HG02571 (cell line): ENCODE measurements around the gene LDB3.

Source experiments
- ATAC-seq: cut with Tn5 transposase; IDR thresholded peaks from one replicate; pipeline ENCODE4 v1.9.1; 2021; ENCODE audit warnings: mild to moderate bottlenecking, moderate library complexity; ENCODE audit not compliant: unreplicated experiment

LDB3 gene

GRCh38 chr10:86757113-86757972 is 89.0 kb downstream of the LDB3 start:
- ATAC-seq, result peak; percentile 5

DNA sequence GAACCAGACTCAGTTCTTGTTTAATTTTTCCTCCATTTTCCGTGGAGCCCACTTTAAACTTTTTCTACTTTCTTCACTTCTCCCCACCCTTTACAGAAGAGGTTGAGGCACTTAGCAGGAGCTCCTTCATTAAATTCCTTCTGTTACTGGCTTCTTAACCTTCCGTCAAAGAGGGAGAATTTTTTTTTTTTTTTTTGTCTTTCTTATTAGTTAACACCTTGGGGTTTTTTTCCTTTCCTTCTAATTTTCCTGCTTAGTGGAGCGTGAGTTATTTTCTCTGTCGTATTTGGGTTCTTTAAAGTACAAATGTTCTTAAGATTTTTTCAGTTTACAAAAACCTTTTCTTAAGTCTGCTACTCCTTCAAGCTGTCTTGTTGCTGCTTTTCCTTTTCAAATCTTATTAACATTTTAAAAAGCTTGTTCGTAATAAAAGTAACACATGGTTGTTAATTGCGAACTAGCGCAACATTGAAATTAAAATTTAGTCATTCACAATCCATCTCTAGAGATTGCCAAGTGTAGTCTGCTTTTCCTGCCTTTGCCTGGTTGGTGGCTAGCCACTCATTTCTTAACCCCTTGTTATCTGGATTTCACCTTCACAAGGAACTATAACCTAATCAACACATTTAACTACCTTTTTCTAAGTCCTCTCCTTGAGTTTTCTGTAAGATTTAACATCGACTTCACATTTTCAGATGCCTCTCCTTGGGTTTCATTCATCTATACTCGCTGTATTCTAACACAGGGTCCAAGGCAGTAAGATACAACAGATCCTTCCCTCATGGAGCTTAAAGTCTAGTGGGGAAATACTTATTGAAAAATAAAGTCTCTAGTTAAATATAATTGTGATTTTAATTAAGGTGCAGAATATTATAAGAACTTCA is 90.1 kb downstream of the LDB3 start:
- ATAC-seq, result no peak

DNA sequence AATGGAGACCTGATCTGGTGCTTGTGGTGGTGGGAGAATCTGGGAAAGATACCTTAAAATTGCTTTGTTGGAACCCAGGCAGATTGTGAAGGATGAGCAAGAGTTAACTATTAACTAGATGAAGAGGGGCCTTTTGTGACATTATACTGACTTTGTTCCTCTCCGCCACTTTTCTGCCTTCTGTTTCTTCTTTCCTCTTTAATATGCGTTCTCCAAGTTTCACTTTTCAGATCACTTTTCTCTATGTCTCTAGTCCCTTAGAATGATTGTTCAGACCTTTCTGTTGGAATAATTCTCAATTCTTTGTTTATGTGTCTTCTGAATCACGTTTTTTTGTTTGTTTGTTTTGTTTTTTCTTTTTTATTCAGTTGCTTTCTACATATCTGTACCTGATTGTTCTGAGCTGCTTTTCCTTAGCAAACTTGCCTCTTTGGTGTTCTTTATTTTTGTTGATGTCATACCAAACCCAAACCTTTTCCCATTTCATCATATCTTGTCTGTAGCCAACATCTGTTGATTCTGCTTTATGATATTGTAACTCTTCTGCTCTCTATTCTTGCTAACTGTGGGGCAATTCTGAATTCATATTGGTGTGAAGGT is 90.9 kb downstream of the LDB3 start:
- ATAC-seq, result no peak

GRCh38 chr10:86763404-86763803 is 95.1 kb downstream of the LDB3 start:
- ATAC-seq, result no peak

DNA sequence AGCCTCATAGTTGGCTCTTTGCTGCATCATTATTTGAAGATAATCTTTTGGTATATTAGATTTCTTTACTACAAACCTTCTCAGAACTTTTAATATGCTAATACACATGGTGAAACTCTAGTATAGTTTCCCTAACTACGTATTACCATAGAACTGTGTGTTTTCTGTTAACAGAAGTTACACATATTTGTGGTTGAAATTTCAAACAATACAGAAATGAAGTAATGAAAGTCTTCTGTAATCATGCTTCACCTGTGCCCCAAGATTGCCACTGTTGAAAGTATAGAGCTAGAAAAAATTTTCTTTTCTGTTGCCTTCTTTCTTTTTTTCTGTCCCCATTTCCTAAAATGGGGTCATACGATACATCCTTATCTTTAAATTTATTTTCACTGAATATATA is 97.2 kb downstream of the LDB3 start:
- ATAC-seq, result no peak

DNA sequence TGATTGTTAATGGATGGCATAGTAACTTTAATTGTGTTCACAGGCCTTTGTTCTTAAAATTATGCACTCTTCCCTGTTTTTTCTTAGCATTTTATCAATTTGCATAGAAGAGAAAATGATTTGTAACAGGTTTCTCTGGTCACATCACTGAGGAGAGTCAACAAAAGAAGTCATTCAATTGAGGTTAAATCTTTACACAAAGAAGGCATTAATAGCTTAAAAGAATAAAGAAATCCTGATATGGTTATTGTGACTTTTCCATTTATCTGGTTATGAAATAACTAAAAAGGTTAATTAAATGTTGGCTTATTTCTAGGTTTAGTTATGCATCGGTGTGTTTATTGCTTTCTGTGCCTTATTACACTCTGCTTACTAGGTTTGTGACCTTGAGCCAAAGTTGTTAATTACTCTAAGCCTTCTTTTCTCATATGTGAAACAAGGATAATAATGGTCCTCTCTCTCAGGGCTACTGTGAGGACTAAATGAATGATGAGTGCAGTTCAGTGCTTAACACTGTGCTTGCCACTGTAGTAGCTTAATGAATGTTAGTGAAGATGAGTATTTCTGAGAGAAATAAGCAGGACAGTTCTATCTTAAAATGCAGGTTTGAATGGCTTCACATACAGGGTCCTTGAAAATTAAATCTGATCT is 100.2 kb downstream of the LDB3 start:
- no peak for ATAC-seq

DNA sequence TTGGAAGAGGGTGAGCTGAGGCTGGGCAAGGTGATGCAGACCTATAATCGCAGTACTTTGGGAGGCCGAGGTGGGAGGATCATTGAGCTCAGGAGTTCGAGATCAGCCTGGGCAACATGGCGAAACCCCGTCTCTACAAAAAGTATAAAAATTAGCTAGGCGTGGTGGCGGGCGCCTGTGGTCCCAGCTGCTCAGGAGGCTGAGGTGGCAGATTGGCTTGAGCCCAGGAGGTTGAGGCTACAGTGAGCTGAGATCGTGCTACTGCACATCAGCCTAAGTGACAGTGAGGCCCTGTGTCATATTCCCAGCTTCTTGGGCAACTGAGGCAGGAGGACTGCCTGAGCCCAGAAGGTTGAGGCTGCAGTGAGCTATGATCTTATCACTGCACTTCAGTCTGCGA is 101.7 kb downstream of the LDB3 start:
- ATAC-seq, result no peak

DNA sequence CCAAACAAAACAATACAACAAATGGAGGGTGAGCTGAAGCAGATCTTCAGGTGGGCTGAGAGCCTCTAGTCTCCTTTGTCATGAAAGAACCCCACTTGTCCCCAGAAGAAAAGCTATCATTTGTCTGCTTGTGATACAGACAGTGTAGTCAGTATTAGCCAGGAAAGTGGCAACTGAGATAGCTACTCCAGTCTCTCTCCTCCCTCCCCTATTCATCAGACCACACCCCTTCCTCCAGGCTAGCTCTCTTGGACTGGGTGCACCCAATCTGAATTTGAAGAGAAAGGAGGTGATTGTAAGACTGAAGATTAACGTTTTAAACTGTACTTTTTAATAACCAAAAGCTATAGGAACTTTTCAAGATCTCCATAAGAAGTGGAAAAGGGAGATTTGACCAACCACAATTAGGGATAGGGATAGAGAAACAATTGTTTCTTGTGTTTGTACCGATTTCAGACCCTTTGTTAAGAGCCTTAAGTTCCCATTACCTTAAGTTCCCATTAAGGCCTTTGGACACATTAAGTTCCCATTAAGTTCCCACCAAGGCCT is 102.2 kb downstream of the LDB3 start:
- ATAC-seq, result no peak

- no peak for ATAC-seq
Measured at GRCh38 chr10:86773498-86773897, 105.2 kb downstream of the LDB3 start.

GRCh38 chr10:86775056-86775869 is 107.0 kb downstream of the LDB3 start:
- peak; percentile 61 for ATAC-seq

DNA sequence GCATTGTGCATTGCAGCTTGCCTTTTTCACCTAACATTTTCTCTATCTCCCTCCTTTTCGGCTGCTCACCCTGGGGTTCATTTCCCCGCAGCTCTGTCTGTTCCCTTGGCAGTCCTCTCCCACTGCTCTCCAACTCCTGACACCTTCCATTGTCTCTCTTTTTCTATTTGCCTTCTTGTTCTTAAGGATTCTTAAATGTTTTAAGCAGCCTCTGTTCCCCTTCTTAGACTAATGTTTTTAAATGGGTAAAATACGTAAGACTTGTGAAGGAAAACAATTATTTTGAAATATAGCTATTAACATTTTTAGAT is 107.5 kb downstream of the LDB3 start:
- ATAC-seq, result no peak

DNA sequence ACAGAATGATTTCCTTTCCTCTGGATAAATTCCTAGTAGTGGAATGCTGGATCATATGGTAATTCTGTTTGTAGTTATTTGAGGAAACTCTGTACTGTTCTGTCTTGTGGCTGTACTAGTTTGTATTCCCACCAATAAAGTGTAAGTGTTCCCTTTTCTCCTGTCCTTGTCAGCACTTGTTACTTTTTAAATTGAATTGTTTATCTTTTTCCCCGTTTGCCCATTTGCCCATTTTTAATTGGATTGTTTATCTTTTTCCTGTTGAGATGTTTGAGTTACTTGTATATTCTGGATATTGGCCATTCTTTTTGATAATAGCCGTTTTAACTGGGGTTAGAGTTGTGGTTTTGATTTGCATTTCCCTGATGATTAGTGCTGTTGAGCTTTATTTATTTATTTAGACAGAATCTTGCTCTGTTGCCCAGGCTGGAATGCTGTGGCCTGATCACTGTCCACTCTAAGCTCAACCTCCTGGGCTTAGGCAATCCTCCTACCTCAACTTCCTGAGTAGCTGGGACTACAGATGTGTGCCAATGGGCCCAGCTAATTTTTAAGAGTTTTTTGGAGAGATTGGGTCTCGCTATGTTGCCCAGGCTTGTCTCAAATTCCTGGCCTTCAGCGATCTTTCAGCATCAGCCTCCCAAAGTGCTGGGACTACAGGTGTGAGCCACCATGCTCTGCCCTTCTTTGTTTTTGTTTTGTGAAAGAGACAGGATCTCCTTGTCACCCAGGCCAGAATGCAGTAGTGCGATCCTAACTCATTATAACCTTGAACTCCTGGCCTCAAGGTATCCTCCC is 111.1 kb downstream of the LDB3 start:
- ATAC-seq, result no peak

DNA sequence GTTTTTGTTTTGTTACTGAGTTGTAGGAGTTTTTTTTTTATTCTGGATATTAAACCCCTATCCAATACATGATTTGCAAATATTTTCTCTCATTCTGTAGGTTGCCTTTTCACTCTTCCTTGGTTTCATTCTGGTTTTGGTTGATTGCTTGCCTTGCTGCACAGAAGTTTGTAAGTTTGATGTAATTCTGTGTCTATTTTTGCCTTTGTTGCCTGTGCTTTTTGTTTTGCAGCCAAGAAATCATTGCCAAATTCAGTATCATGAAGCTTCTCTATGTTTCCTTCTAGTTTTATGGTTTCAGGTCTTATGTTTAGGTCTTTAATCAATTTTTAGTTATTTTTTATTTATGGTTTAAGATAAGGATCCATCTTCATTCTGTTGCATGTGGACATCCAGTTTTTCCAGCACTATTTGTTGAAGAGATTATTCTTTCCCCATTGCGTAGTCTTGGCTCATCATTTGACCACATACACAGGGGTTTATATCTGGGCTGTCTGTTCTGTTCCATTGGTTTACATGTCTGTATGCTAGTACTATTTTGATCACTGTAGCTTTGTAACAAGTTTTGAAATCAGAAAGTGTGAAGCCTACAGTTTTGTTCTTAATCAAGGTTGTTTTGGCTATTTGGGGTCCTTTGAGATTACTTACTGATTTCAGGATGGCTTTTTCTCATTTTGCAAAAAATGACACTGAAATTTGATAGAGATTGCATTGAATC is 114.5 kb downstream of the LDB3 start:
- ATAC-seq, result peak; percentile 54

GRCh38 chr10:86785037-86785436 is 116.7 kb downstream of the LDB3 start:
- no peak for ATAC-seq
